Brain microvascular endothelial cell (primary cell): ENCODE results near the gene ZDHHC17.
A peak's percentile ranks its signal among the peaks of the same experiment; 100 is the strongest.

ENCODE experiments used
- DNase-seq: peaks from one replicate; pipeline ENCODE4 v3.0.0-alpha.2; 2020
- H3K27ac ChIP-seq: fragments of 250-450 bp; sonication (Bioruptor Pico); 2 replicates; pipeline ENCODE4 v1.5.1; 2020; ENCODE audit warnings: mild to moderate bottlenecking, moderate library complexity
- H3K27me3 ChIP-seq: fragments of 250-450 bp; sonication (Bioruptor Pico); replicated peaks from 2 replicates; pipeline ENCODE4 v1.5.1; 2020; ENCODE audit warnings: mild to moderate bottlenecking
- H3K36me3 ChIP-seq: fragments of 250-450 bp; sonication (Bioruptor Pico); replicated peaks from 2 replicates; pipeline ENCODE4 v1.5.1; 2020; ENCODE audit warnings: mild to moderate bottlenecking
- H3K4me3 ChIP-seq: 2 replicates; pipeline ENCODE4 v1.5.1; 2011; ENCODE audit warnings: low read depth, mild to moderate bottlenecking, control low read depth, low read length, moderate library complexity
- CTCF ChIP-seq: IDR thresholded peaks from 2 replicates; pipeline ENCODE4 v1.5.1; 2011; ENCODE audit warnings: low read depth, mild to moderate bottlenecking, moderate library complexity, low read length, control low read depth, inconsistent platforms; ENCODE audit errors: missing control alignments
- in situ Hi-C: cut with HindIII; loops from 2 replicates; pipeline ENCODE4 v1.10.0; 2017; ENCODE audit warnings: low sequenced_read_pairs, low pct_ligation_motif_present

The ZDHHC17 gene

GRCh38 chr12:76785407-76785806 is 21.5 kb downstream of the ZDHHC17 start:
- no peak for TF ChIP-seq CTCF
- H3K27ac ChIP-seq: no peak overlapping the region
- DNase-seq: no peak
- H3K36me3 ChIP-seq: no peaks in the 10 kb centered on the region
- H3K27me3 ChIP-seq: no peaks in the 10 kb centered on the region
- no peak overlapping the region for H3K4me3 ChIP-seq
- in situ Hi-C loops: no loop called here

GRCh38 chr12:76786986-76787385 is 23.1 kb downstream of the ZDHHC17 start:
- no peaks in the 10 kb centered on the region for H3K27me3 ChIP-seq
- H3K27ac ChIP-seq: no peak overlapping the region
- H3K4me3 ChIP-seq: no peak overlapping the region
- H3K36me3 ChIP-seq: no peaks in the 10 kb centered on the region
- in situ Hi-C loops: no loop called here
- no peak for DNase-seq
- no peak for TF ChIP-seq CTCF

- TF ChIP-seq CTCF: no peak
- Histone ChIP-seq H3K27me3 (no peaks in the 10 kb centered on the region), H3K4me3 (no peak overlapping the region), H3K36me3 (no peaks in the 10 kb centered on the region), H3K27ac (no peak overlapping the region)
- no peak for DNase-seq
- in situ Hi-C loops: no loop called here
These were observed 23.8 kb downstream of the ZDHHC17 start for GRCh38 chr12:76787689-76788088.

GRCh38 chr12:76789335-76790050 is 25.6 kb downstream of the ZDHHC17 start:
- DNase-seq: no peak
- in situ Hi-C loops: no loop called here
- Histone ChIP-seq H3K36me3 (no peaks in the 10 kb centered on the region), H3K27me3 (no peaks in the 10 kb centered on the region), H3K4me3 (no peak overlapping the region), H3K27ac (no peak overlapping the region)
- TF ChIP-seq CTCF: no peak

GRCh38 chr12:76790564-76791552 is 26.9 kb downstream of the ZDHHC17 start:
- Histone ChIP-seq H3K36me3 (no peaks in the 10 kb centered on the region), H3K27me3 (no peaks in the 10 kb centered on the region), H3K4me3 (no peak overlapping the region), H3K27ac (no peak overlapping the region)
- DNase-seq: no peak
- TF ChIP-seq CTCF: peak; percentile 22
- in situ Hi-C loops: no loop called here
